ENCODE measurements around the gene LMO1. TPM values are rescaled to one million over a fixed set of nuclear protein-coding genes. Genes with fewer than 3 reads are reported as not detected.

Gene LMO1
- total RNA-seq, 1 donor from 2014 or later = 0.43 TPM

DNA sequence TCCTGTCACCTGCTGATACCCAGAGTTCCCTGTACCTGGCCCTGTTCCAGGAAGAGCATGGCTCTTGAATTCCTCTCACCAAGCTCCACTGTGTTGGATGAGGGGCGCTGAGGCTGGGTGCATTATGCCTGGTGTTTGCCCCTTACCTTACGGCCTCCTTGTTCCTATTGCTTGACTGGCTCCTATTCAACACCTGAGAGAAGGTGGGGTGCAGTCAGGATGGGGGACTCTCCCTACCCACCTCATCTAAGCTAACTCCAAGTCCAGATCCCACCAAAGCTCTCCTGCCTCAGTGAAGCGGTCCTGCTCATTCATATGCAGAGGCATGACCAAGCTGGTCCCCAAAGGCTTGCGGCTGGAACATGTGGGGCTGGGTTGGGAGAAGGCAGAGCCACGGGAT, 59.1 kb downstream of the LMO1 start:
- peaks cover 20% of the 10 kb centered on the region for H3K27me3 Mint-ChIP-seq
- TF ChIP-seq, protein P1, sequence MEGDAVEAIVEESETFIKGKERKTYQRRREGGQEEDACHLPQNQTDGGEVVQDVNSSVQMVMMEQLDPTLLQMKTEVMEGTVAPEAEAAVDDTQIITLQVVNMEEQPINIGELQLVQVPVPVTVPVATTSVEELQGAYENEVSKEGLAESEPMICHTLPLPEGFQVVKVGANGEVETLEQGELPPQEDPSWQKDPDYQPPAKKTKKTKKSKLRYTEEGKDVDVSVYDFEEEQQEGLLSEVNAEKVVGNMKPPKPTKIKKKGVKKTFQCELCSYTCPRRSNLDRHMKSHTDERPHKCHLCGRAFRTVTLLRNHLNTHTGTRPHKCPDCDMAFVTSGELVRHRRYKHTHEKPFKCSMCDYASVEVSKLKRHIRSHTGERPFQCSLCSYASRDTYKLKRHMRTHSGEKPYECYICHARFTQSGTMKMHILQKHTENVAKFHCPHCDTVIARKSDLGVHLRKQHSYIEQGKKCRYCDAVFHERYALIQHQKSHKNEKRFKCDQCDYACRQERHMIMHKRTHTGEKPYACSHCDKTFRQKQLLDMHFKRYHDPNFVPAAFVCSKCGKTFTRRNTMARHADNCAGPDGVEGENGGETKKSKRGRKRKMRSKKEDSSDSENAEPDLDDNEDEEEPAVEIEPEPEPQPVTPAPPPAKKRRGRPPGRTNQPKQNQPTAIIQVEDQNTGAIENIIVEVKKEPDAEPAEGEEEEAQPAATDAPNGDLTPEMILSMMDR (IDR thresholded peaks at IDR 0.05; ENCODE audit: unreplicated experiment) = no peak
- no peak overlapping the region for H3K27ac Mint-ChIP-seq
- DNase-seq (ENCODE audit: low spot score, unreplicated experiment) = no peak
- H3K36me3 Mint-ChIP-seq (ENCODE audit: insufficient read depth) = no peaks in the 10 kb centered on the region
- H3K4me1 Mint-ChIP-seq (ENCODE audit: low read depth) = peaks cover 1% of the 10 kb centered on the region
- H3K4me3 Mint-ChIP-seq (ENCODE audit: low read depth) = no peak overlapping the region
- no peaks in the 10 kb centered on the region for H3K9me3 Mint-ChIP-seq (ENCODE audit: low read depth)

DNA sequence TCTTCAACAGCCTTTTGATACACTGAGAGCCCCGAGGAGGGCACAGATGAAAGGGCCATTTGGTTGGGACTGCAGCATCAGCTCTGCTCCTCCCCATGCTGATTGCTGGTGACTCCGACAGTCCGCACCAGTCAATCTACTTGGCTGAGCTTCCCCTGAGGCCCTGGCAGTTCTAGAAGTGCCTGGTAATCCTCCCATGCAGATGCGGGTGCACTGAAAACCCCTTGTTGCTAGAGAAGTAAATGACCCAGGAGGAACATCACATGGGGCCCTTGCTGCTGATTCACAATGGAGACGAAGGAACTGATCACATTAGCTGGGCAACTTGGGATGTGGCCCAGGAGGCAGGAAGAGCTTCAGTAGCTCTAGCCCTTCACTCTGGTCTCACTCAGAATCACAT, 59.7 kb downstream of the LMO1 start:
- DNase-seq (ENCODE audit: low spot score, unreplicated experiment) = no peak
- no peak overlapping the region for H3K4me3 Mint-ChIP-seq (ENCODE audit: low read depth)
- H3K4me1 Mint-ChIP-seq (ENCODE audit: low read depth) = peaks cover 1% of the 10 kb centered on the region
- H3K9me3 Mint-ChIP-seq (ENCODE audit: low read depth) = no peaks in the 10 kb centered on the region
- no peaks in the 10 kb centered on the region for H3K36me3 Mint-ChIP-seq (ENCODE audit: insufficient read depth)
- H3K27me3 Mint-ChIP-seq = peaks cover 21% of the 10 kb centered on the region
- no peak overlapping the region for H3K27ac Mint-ChIP-seq
- TF ChIP-seq, protein P1 (IDR thresholded peaks at IDR 0.05; ENCODE audit: unreplicated experiment) = no peak

DNA sequence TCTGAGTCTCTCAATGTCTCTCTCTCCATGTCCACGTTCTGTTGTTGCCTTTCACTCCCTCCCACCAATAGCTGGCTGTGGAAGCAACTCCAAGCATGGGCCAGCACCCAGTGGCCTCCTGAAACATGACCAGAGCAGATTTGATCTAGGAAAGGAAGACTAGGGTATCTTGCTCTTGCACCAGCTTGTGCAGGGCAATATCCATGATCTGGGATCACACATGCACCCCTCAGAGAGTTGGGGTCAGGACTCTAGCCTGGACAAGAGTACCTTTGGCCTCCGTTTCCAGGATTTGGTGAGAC, 60.3 kb downstream of the LMO1 start:
- no peak for DNase-seq (ENCODE audit: low spot score, unreplicated experiment)

DNA sequence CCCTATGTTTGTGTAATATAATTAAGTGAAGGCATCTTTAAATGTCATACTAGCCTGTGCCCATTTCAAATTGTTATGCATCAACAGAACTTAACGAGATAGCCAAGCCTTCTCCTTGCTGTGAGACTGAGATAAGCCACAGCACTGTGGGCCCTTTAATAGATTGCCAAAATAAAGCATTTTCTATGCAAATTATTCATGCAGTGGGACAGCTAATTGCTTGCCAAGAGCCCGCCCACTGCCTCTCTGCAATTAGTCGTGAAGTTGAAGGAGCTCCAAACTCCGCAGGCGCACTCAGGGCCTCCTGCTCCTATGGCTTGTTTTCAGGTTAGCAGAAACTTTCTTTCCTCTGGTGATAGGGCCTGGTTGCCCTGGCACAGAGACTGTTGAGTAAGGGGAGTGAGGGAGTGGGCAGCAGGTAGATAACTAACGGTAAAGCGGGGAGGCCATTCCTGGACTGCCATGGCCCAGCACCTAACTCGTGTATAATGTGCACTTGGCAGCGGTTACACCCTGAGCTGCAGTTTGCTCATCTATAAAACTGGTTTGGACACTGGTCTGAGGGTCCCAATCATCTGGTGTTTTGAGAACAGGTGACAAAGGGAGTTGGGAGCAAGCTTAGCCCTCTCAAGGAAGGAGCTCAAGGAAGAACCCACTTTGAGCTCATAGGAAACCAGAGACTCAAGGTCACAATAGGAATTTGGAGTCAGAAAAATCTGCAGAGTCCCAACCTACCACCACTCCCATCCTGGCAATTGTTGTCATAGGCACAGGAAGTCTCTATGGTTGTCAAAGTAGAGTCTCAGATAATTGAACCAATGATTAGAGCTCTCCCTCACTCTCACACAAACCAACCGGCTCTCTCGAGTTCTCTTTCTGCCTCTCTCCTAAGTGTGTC, 60.9 kb downstream of the LMO1 start:
- no peak for DNase-seq (ENCODE audit: low spot score, unreplicated experiment)
- Mint-ChIP-seq H3K27me3 (peaks cover 28% of the 10 kb centered on the region), H3K4me1 (ENCODE audit: low read depth) (peaks cover 1% of the 10 kb centered on the region), H3K9me3 (ENCODE audit: low read depth) (no peaks in the 10 kb centered on the region), H3K36me3 (ENCODE audit: insufficient read depth) (no peaks in the 10 kb centered on the region), H3K27ac (no peak overlapping the region), H3K4me3 (ENCODE audit: low read depth) (no peak overlapping the region)
- TF ChIP-seq, protein P1 (IDR thresholded peaks at IDR 0.05; ENCODE audit: unreplicated experiment) = no peak

More for the DNA sequence above, 60.3 kb downstream of the LMO1 start:
- Mint-ChIP-seq H3K36me3 (ENCODE audit: insufficient read depth) (no peaks in the 10 kb centered on the region), H3K9me3 (ENCODE audit: low read depth) (no peaks in the 10 kb centered on the region), H3K4me1 (ENCODE audit: low read depth) (peaks cover 1% of the 10 kb centered on the region), H3K4me3 (ENCODE audit: low read depth) (no peak overlapping the region), H3K27ac (no peak overlapping the region), H3K27me3 (peaks cover 27% of the 10 kb centered on the region)
- TF ChIP-seq, protein P1 (IDR thresholded peaks at IDR 0.05; ENCODE audit: unreplicated experiment) = no peak

DNA sequence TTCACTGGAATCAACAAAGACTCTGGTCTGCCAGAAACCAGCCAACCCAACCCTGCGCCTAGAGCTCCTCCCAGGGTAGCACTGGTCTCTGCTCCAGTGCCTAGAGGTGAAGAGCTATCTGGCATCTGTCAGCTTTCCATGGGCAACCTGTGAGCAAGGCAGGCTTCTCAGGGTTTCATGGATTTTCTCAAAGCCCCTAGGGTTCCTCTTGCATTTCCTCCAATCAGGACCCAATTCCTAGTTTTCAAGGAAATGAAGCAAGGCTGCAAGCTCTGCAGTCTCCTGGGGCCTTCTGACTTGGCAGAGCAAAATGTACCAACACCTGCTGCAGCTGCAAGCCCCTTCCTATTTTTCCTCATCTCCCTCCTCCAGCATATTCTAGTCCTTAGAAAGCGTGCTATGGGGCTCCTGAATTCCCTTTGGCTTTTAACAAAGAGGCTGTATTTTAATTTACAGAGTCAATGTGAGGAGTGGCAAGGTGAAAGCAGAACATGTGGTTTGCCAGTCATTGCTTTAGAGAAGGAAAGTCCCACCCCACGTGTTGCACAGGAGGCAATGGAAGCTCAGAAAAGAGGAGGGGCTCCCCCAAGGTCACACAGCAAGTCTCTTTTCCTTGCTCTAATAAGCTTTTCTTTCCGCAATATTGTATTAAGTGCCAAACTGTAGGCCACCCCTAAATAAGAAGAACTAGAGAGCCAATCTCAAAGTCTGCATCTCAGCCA, 61.9 kb downstream of the LMO1 start:
- Mint-ChIP-seq H3K27ac (no peak overlapping the region), H3K36me3 (ENCODE audit: insufficient read depth) (no peaks in the 10 kb centered on the region), H3K4me1 (ENCODE audit: low read depth) (peaks cover under 1% of the 10 kb centered on the region), H3K4me3 (ENCODE audit: low read depth) (no peak overlapping the region), H3K9me3 (ENCODE audit: low read depth) (no peaks in the 10 kb centered on the region), H3K27me3 (peaks cover 33% of the 10 kb centered on the region)
- no peak for DNase-seq (ENCODE audit: low spot score, unreplicated experiment)
- TF ChIP-seq, protein P1 (IDR thresholded peaks at IDR 0.05; ENCODE audit: unreplicated experiment) = no peak

Measured in progenitor cell of endocrine pancreas (in vitro differentiated cells).